ENCODE measurements around the gene TCEANC2. TPM values are rescaled to one million over a fixed set of nuclear protein-coding genes. Genes with fewer than 3 reads are reported as not detected.
A peak's percentile ranks its signal among the peaks of the same experiment; 100 is the strongest.

The TCEANC2 gene
- total RNA-seq, 1 experiment from 2014 or later = 5.3 TPM

- Histone ChIP-seq H3K9ac (ENCODE audit: extremely low read depth, insufficient read length, low read length) (no peak overlapping the region), H4K91ac (ENCODE audit: insufficient read length, low read depth, low read length) (no peak overlapping the region), H3K79me1 (ENCODE audit: insufficient read depth, low read depth, low read length, poor library complexity, severe bottlenecking) (no peaks in the 10 kb centered on the region), H3K23ac (ENCODE audit: insufficient read length, low read depth, low read length) (no peak overlapping the region), H4K20me1 (ENCODE audit: control insufficient read depth, insufficient read depth, insufficient read length) (no peaks in the 10 kb centered on the region), H3K4me2 (ENCODE audit: insufficient read depth, insufficient read length, low read length) (no peak overlapping the region), H3K27me3 (ENCODE audit: insufficient read depth, low read length) (no peaks in the 10 kb centered on the region), H3K14ac (ENCODE audit: insufficient read depth, low read length) (no peak overlapping the region), H3K56ac (ENCODE audit: insufficient read length, low read depth, low read length) (no peak overlapping the region), H3K4ac (ENCODE audit: low read depth, low read length) (no peak overlapping the region), H3K4me1 (ENCODE audit: insufficient read depth, low read length) (no peaks in the 10 kb centered on the region), H2BK15ac (ENCODE audit: low read depth, low read length) (no peak overlapping the region), H2BK5ac (ENCODE audit: insufficient read length, low read length) (no peak overlapping the region), H3K23me2 (ENCODE audit: insufficient read length, low read depth, low read length, poor library complexity, severe bottlenecking) (no peaks in the 10 kb centered on the region), H3T11ph (ENCODE audit: low read length) (no peak overlapping the region), H2AFZ (ENCODE audit: low read length) (no peak overlapping the region), H2BK20ac (ENCODE audit: low read depth, low read length, poor library complexity, severe bottlenecking) (no peak overlapping the region), H4K8ac (replicated peaks; ENCODE audit: insufficient read length, low read depth, low read length) (no peak overlapping the region), H3K18ac (ENCODE audit: insufficient read length, low read depth, low read length) (no peak overlapping the region), H2BK120ac (ENCODE audit: low read depth, low read length, poor library complexity, severe bottlenecking) (no peak overlapping the region), H3K79me2 (ENCODE audit: insufficient read depth, low read length) (no peaks in the 10 kb centered on the region), H3K27ac (ENCODE audit: insufficient read length, low read depth, low read length) (no peak overlapping the region), H2AK5ac (ENCODE audit: insufficient read length, low read length) (no peak overlapping the region), H4K5ac (ENCODE audit: insufficient read length, low read depth, low read length) (no peak overlapping the region), H3K9me3 (ENCODE audit: control insufficient read depth, low read depth, low read length) (no peaks in the 10 kb centered on the region), H2BK12ac (ENCODE audit: insufficient read length, low read depth, low read length) (no peak overlapping the region)
- Mint-ChIP-seq H3K36me3 (ENCODE audit: insufficient read depth in 1 of 3, low read depth in 3 of 3) (no peaks in the 10 kb centered on the region), H3K4me3 (no peak overlapping the region), H3K4me1 (peaks cover 3 to 7% of the 10 kb centered on the region in 2 experiments; a peak in 3 of 4 replicates), H3K9me3 (no peaks in the 10 kb centered on the region), H3K27me3 (ENCODE audit: low read depth) (no peaks in the 10 kb centered on the region; the same call in 1 of the 2 replicates), H3K27ac (peak overlapping the region in 1 of 3 experiments; percentile 28; a peak in 1 of 7 replicates)
- WGBS (ENCODE audit: extremely low coverage, insufficient read length, low lambda C conversion rate) = no CpG with 5 or more reads among the region's 7 CpGs
- peak; percentile 4 for DNase-seq
- no peak for TF ChIP-seq CTCF (conservative IDR thresholded peaks at IDR 0.05)
Observed at GRCh38 chr1:54112027-54112426, 58.6 kb downstream of the TCEANC2 start.
